HEK293 (cell line): ENCODE results near the gene GNG12.

ENCODE experiments used
- HOXA7 ChIP-seq: sonication (generic); formaldehyde crosslinking; IDR thresholded peaks from 2 replicates; pipeline ENCODE4 v1.8.1; 2022; ENCODE audit warnings: missing genetic modification reagents, borderline replicate concordance
- KLF16 ChIP-seq: fragments of 450-650 bp; formaldehyde crosslinking; IDR thresholded peaks from 2 replicates; pipeline ENCODE4 v1.5.1; 2017; ENCODE audit warnings: missing biosample characterization, missing genetic modification characterization
- PBX3 ChIP-seq: sonication (generic); formaldehyde crosslinking; IDR thresholded peaks from 2 replicates; pipeline ENCODE4 v1.8.1; 2022; ENCODE audit warnings: mild to moderate bottlenecking, moderate library complexity, missing genetic modification reagents
- SETDB1 ChIP-seq: IDR thresholded peaks from one replicate; pipeline ENCODE4 v1.6.1; 2017; ENCODE audit warnings: mild to moderate bottlenecking, low read length, moderate library complexity, mixed read lengths; ENCODE audit not compliant: insufficient read length
- ZBTB44 ChIP-seq: fragments of 450-650 bp; IDR thresholded peaks from 2 replicates; pipeline ENCODE4 v1.5.1; 2018; ENCODE audit warnings: missing biosample characterization, mild to moderate bottlenecking, missing genetic modification characterization
- ZFP41 ChIP-seq: fragments of 450-650 bp; formaldehyde crosslinking; IDR thresholded peaks from 2 replicates; pipeline ENCODE4 v1.5.1; 2016; ENCODE audit warnings: missing biosample characterization, missing genetic modification characterization, borderline replicate concordance
- ZNF114 ChIP-seq: fragments of 450-650 bp; formaldehyde crosslinking; IDR thresholded peaks from 2 replicates; pipeline ENCODE4 v1.5.0; 2017; ENCODE audit warnings: missing biosample characterization, missing genetic modification characterization
- ZNF175 ChIP-seq: fragments of 450-650 bp; formaldehyde crosslinking; IDR thresholded peaks from 2 replicates; pipeline ENCODE4 v1.5.1; 2016; ENCODE audit warnings: missing biosample characterization, missing genetic modification characterization
- ZNF24 ChIP-seq: fragments of 450-650 bp; formaldehyde crosslinking; IDR thresholded peaks from 2 replicates; pipeline ENCODE4 v1.5.1; 2016; ENCODE audit warnings: missing biosample characterization, missing genetic modification characterization
- ZNF266 ChIP-seq: fragments of 450-650 bp; formaldehyde crosslinking; IDR thresholded peaks from 2 replicates; pipeline ENCODE4 v1.5.1; 2016; ENCODE audit warnings: missing biosample characterization, missing genetic modification characterization, low read depth
- ZNF280D ChIP-seq: fragments of 450-650 bp; formaldehyde crosslinking; IDR thresholded peaks from 2 replicates; pipeline ENCODE4 v1.5.1; 2016; ENCODE audit warnings: missing biosample characterization, missing genetic modification characterization
- ZNF398 ChIP-seq: fragments of 450-650 bp; formaldehyde crosslinking; IDR thresholded peaks from 2 replicates; pipeline ENCODE4 v1.5.1; 2017; ENCODE audit warnings: missing biosample characterization, missing genetic modification characterization
- ZNF404 ChIP-seq: fragments of 450-650 bp; formaldehyde crosslinking; IDR thresholded peaks from 2 replicates; pipeline ENCODE4 v1.5.1; 2017; ENCODE audit warnings: missing biosample characterization, missing genetic modification characterization
- ZNF423 ChIP-seq: fragments of 450-650 bp; formaldehyde crosslinking; IDR thresholded peaks from 2 replicates; pipeline ENCODE4 v1.5.1; 2016; ENCODE audit warnings: missing biosample characterization, missing genetic modification characterization
- ZNF529 ChIP-seq: fragments of 450-650 bp; formaldehyde crosslinking; IDR thresholded peaks from 2 replicates; pipeline ENCODE4 v1.5.1; 2017; ENCODE audit warnings: missing genetic modification characterization, missing biosample characterization; ENCODE audit not compliant: insufficient replicate concordance
- ZNF558 ChIP-seq: fragments of 450-650 bp; formaldehyde crosslinking; IDR thresholded peaks from 2 replicates; pipeline ENCODE4 v1.5.1; 2016; ENCODE audit warnings: missing biosample characterization, missing genetic modification characterization
- ZNF610 ChIP-seq: fragments of 450-650 bp; formaldehyde crosslinking; IDR thresholded peaks from 2 replicates; pipeline ENCODE4 v1.5.1; 2016; ENCODE audit warnings: missing biosample characterization, missing genetic modification characterization, borderline replicate concordance
- ZNF621 ChIP-seq: fragments of 450-650 bp; formaldehyde crosslinking; IDR thresholded peaks from 2 replicates; pipeline ENCODE4 v1.5.1; 2017; ENCODE audit warnings: missing biosample characterization, missing genetic modification characterization
- ZNF629 ChIP-seq: fragments of 450-650 bp; formaldehyde crosslinking; IDR thresholded peaks from 2 replicates; pipeline ENCODE4 v1.5.1; 2017; ENCODE audit warnings: missing biosample characterization, missing genetic modification characterization
- ZNF677 ChIP-seq: fragments of 450-650 bp; IDR thresholded peaks from 2 replicates; pipeline ENCODE4 v1.5.0; 2018; ENCODE audit warnings: missing biosample characterization, mild to moderate bottlenecking, missing genetic modification characterization, moderate library complexity
- ZNF692 ChIP-seq: fragments of 450-650 bp; formaldehyde crosslinking; IDR thresholded peaks from 2 replicates; pipeline ENCODE4 v1.5.1; 2016; ENCODE audit warnings: missing biosample characterization, missing genetic modification characterization
- ZNF768 ChIP-seq: fragments of 450-650 bp; formaldehyde crosslinking; IDR thresholded peaks from 2 replicates; pipeline ENCODE4 v1.5.1; 2018; ENCODE audit warnings: missing biosample characterization, mild to moderate bottlenecking, missing genetic modification characterization
- ZSCAN18 ChIP-seq: fragments of 450-650 bp; formaldehyde crosslinking; IDR thresholded peaks from 2 replicates; pipeline ENCODE4 v1.5.1; 2016; ENCODE audit warnings: missing biosample characterization, missing genetic modification characterization

The GNG12 gene

GRCh38 chr1:67831850-67832513 is 1.3 kb downstream of the GNG12 start (continued):
- TF ChIP-seq ZSCAN18 (tag by site-specific recombination) (no peak), ZNF24 (tag by site-specific recombination) (peak; percentile 72; the same call in 1 of the 2 replicates), ZNF692 (peak; percentile 54), ZNF558 (tag by site-specific recombination) (peak; percentile 59; the same call in 1 of the 2 replicates), ZNF114 (tag by site-specific recombination) (no peak), ZNF529 (tag by site-specific recombination) (no peak), PBX3 (no peak), ZBTB44 (tag by site-specific recombination) (peak; percentile 67), SETDB1 (peak; percentile 50), ZNF280D (no peak), ZNF621 (tag by site-specific recombination) (no peak), ZNF398 (tag by site-specific recombination) (peak; percentile 79), ZFP41 (no peak), ZNF423 (tag by site-specific recombination) (peak; percentile 89), KLF16 (tag by site-specific recombination) (no peak), ZNF404 (no peak), ZNF175 (tag by site-specific recombination) (no peak), ZNF629 (tag by site-specific recombination) (peak; percentile 97), ZNF610 (tag by site-specific recombination) (peak; percentile 50; the same call in 1 of the 2 replicates), ZNF677 (tag by site-specific recombination) (no peak), HOXA7 (CRISPR knock-in tag) (no peak), ZNF768 (tag by site-specific recombination) (no peak), ZNF266 (tag by site-specific recombination) (no peak)
